Pons (tissue), 1 donor: ENCODE results near the gene MYO1E.
"Not testable (repeated sequence)": the region's sequence is repeated elsewhere in the genome, so short reads cannot be mapped to it uniquely, and the experiment has no call there.

Experiments
- DNase-seq: peaks from one replicate; pipeline ENCODE4 v3.0.0-alpha.2; 2016; ENCODE audit warnings: low spot score

MYO1E gene

GRCh38 chr15:59291213-59291549 lies 81.5 kb downstream of the MYO1E start:
- no peak for DNase-seq

- peak; percentile 91 for DNase-seq
These were observed 82.1 kb downstream of the MYO1E start for GRCh38 chr15:59290295-59291212.

GRCh38 chr15:59289574-59289973 lies 83.1 kb downstream of the MYO1E start:
- DNase-seq = no peak

- DNase-seq = no peak
These were observed 88.8 kb downstream of the MYO1E start for GRCh38 chr15:59283717-59284391.

GRCh38 chr15:59282515-59283337 lies 89.9 kb downstream of the MYO1E start:
- no peak for DNase-seq

GRCh38 chr15:59281699-59282098 lies 91.0 kb downstream of the MYO1E start:
- DNase-seq = no peak

GRCh38 chr15:59280855-59281254 lies 91.8 kb downstream of the MYO1E start:
- DNase-seq = no peak

- not testable (repeated sequence) for DNase-seq
These were observed 92.4 kb downstream of the MYO1E start for GRCh38 chr15:59280292-59280691.

- no peak for DNase-seq
These were observed 93.6 kb downstream of the MYO1E start for GRCh38 chr15:59279023-59279422.

- peak; percentile 95 for DNase-seq
These were observed 94.6 kb downstream of the MYO1E start for GRCh38 chr15:59278120-59278519.

GRCh38 chr15:59276225-59277178 lies 96.2 kb downstream of the MYO1E start:
- DNase-seq = no peak

GRCh38 chr15:59274126-59274970 lies 98.3 kb downstream of the MYO1E start:
- DNase-seq = no peak

- no peak for DNase-seq
These were observed 99.4 kb downstream of the MYO1E start for GRCh38 chr15:59273234-59273633.

- DNase-seq = no peak
These were observed 101.0 kb downstream of the MYO1E start for GRCh38 chr15:59271595-59272201.

GRCh38 chr15:59268852-59269407 lies 103.7 kb downstream of the MYO1E start:
- no peak for DNase-seq

GRCh38 chr15:59268168-59268851 lies 104.4 kb downstream of the MYO1E start:
- DNase-seq = no peak

GRCh38 chr15:59266028-59266427 lies 106.6 kb downstream of the MYO1E start:
- DNase-seq = no peak

GRCh38 chr15:59262316-59262715 lies 110.4 kb downstream of the MYO1E start:
- no peak for DNase-seq

GRCh38 chr15:59260090-59260489 lies 112.6 kb downstream of the MYO1E start:
- DNase-seq = peak; percentile 98
